Ishikawa (cell line): ENCODE results near the gene SAAL1.

Experiments used
- CEBPB ChIP-seq: IDR thresholded peaks from 2 replicates; pipeline ENCODE4 v1.6.1; 2012
- CREB1 ChIP-seq: IDR thresholded peaks from 2 replicates; pipeline ENCODE4 v1.6.1; 2012; ENCODE audit warnings: low read depth
- EGR1 ChIP-seq: IDR thresholded peaks from 2 replicates; pipeline ENCODE4 v1.6.1; 2012
- EP300 ChIP-seq: IDR thresholded peaks from 2 replicates; pipeline ENCODE4 v1.6.1; 2012; ENCODE audit warnings: borderline replicate concordance
- FOXM1 ChIP-seq: IDR thresholded peaks from 2 replicates; pipeline ENCODE4 v1.6.1; 2012; ENCODE audit warnings: low read depth, borderline replicate concordance
- NFIC ChIP-seq: IDR thresholded peaks from 2 replicates; pipeline ENCODE4 v1.6.1; 2012
- REST ChIP-seq: IDR thresholded peaks from 2 replicates; pipeline ENCODE4 v1.6.1; 2012; ENCODE audit warnings: low read depth, mild to moderate bottlenecking
- TAF1 ChIP-seq: IDR thresholded peaks from 2 replicates; pipeline ENCODE4 v1.6.1; 2012; ENCODE audit warnings: low read depth, mild to moderate bottlenecking
- TF ChIP-seq, protein P1 (sequence below): IDR thresholded peaks from 2 replicates; pipeline ENCODE4 v1.6.1; 2012

GRCh38 chr11:18088966-18089365 lies 16.9 kb downstream of the SAAL1 start:
- TF ChIP-seq FOXM1, result no peak
- TF ChIP-seq, protein P1, sequence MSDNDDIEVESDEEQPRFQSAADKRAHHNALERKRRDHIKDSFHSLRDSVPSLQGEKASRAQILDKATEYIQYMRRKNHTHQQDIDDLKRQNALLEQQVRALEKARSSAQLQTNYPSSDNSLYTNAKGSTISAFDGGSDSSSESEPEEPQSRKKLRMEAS, result no peak
- no peak for TF ChIP-seq CREB1
- no peak for TF ChIP-seq EP300
- no peak for TF ChIP-seq EGR1
- TF ChIP-seq REST, result no peak
- no peak for TF ChIP-seq TAF1
- TF ChIP-seq NFIC, result no peak
- no peak for TF ChIP-seq CEBPB
